CD4-positive, alpha-beta T cell treated with Interleukin-21 for 1 hour (primary cell): ENCODE data around the gene VASN.
"Not testable (repeated sequence)": the region's sequence is repeated elsewhere in the genome, so short reads cannot be mapped to it uniquely, and the experiment has no call there.

Experiments
- DNase-seq: peaks from one replicate; pipeline ENCODE4 v3.0.0-alpha.2; 2020

Gene VASN

DNA sequence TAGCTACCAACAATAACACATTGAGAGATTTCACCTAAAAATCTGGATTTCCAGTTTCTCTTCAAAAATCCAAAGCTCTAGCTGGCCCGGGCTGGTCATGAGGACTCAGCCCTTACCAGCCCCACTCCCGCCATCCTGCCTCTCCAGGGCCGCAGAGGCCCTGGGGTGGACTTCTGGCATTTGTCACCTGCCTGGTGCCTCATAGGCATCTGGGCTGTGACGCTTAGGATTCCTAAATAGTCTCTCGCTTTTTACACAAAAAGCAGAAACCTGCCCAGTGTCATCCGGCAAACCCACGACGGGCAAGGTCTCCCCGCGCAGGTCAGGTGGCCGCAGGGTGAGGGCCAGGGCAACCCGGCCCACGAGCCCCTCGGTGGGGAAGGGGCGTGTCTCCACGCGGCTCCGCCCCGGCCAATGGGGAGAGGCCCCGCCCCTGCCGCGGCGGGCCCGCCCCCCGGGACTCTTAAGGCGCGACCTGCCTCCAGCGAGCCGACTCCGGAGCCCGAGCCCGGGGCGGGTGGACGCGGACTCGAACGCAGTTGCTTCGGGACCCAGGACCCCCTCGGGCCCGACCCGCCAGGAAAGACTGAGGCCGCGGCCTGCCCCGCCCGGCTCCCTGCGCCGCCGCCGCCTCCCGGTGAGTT is at the start of gene VASN:
Gene VASN, plus strand, starts transcription at position 492 of the 644 bp plus-strand sequence. CDS start 9,030 bp downstream, outside the sequence.
- DNase-seq, result peak; percentile 74

DNA sequence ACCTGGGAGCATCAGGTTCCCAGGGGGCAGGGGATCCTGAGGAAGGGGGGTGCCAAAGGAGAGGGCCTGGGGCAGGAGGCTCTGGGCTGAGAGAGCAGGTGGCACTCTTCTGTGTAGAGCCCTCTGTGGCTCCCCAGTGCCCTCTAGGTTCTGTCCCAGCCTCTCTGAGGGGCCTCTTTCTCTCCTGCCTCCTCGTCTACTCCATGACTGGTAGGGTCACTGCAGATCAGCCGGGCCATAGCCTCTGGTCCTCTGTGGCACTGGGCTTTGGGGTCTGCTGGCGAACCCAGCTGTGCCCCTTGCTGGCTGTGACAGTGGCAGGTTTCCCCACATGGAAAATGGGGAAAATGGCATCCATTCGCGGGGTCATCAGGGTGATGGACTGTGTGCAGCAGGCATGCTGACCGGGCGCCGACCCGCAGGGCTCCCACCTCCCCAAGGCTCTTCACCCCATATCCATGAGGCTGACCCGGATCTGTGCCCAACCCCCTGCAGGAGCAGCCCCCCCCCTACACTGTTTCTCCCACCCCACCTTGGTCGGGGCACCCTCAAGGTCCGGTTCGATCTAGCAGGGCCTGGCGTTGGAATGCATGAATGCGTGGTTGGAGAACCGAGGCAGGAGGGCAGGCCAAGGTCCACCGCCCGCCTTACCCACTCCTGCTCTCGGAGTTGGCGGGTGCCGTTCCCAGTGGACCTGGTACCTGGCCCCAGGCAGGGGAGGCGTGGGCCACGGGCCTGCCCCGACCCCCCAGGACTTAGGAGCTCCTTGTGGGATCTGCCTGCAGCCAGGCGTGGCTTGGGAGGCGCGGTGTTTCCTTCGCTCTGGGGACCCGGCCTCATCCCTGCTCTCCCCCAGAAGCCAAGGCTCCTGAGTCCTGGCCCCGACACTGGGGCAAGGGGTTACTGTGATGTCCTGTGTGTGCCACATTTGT is 49.3 kb upstream of the VASN start:
- no peak for DNase-seq

DNA sequence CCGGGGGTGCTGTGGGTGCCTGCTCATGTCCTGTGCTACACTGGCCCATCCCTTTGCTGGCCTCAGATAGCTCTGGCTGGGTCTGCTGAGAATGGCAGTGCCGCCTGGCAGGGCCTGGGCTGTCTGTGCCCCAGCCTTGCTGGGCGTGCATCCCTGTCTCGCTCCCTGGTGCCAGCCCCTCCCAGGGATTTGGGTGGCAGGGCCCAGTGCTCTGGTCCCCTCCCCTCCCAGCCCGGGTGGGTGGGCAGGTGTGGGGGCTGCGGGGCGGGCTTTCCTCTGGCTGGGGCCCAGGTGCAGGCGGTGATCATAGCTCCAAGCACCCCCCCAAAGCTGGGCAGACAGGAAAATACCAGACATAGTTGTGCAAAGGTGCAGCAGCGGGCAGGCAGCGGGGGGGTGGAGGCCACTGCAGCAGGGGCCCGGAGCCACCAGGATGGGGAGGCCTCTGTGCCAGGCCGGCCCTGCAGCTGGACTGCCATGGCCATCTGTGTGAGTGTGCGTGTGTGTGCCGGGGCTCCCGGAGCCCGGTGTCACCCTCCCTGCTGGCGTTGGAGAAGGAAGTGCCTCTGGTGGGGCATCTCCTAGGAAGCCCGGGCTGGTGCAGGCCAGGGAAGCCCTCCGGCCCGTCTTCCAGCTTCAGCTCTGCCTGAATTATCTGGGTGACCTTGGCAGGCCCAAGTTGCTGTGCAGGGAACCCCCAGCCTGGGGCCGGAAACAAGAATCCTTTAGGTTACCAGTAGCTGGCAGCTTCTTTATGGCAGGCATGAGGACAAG is 48.4 kb upstream of the VASN start:
- no peak for DNase-seq

DNA sequence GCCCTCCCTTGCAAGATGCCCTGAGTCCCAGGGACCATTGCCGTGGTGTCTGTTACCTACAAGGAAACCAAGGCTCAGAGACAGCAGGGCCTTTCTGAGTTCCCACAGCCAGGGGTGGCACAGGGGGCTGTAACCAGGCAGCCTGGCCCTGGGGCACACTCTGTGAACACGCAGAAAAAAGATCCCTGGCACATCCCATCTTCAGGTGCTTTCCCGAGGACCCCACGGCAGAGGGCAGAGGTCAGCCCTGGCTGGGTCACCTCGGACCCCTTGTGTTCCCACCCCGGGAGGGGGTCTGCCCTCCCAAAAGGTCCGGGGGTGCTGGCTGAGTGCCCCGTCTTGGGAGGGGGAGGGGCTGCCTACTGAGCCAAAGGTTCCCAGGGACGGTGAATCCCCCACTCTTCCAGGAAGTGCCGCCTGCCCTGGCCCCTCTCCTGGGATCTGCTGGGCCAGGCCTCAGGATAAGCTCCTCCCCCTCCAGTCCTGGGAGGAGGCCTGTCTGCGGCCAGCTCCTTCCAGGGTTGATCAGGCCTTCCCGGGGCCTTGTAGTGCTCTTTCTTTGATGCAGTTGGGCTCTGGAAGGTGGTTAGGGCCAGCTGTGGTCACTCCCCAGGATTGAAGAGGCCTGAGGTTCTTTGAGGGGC is 47.7 kb upstream of the VASN start:
- no peak for DNase-seq

DNA sequence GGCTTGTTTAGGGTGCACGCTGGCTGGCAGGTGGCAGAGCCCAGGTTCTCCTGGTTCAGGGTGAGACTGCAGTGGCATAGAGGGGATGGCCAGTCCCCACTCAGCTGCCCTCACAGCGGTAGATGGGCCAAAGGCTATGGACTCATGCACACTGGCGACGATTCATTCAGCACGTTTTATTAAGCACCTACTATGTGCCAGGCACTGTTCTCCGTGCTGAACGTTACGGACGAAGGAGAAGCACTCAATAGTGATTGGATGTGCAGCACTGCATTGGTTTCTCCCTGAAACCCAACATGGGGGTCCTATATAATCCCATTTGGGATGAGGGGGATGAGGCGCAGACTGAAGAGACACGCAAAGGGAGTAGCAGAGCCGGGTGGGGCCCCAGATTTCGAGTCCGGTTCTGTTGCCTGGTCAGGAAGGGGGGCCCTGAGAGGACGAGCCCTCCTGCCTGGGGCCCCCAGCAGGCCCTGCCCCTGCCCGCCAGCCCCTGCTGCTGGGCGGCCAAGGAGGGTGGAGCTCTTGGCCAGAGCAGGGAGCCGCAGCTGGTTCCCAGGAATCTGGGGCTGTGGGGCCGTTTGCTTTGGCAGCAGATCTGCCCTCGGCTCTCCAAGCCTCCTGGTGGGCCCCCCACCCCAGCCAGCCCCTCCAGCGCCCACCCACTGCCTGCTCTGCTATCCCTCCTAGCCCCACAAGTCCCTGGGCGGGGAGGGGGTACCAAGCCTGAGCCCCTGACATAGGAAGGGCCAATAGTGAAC is 47.0 kb upstream of the VASN start:
- DNase-seq, result no peak

DNA sequence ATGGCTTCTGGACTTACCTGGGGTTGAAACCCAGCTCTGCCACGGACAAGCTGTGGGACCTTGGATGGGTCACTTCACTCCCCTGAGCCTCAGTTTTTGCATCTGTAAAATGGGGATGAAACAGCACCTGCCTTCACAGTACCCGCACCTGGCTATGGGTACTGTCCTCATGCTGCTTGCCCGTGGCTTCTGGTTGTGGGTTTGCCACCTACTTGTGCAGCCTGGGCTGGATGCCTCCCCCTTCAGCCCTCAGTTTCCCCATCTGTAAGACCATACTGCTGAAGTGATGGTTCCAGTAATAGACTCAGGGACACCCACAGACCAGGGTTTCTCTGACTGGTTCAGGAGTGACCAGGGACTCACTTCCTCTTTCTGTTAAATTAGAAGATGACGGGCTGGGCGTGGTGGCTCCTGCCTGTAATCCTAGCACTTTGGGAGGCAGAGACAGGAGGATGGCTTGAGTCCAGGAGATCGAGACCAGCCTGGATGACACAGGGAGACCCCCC is 46.3 kb upstream of the VASN start:
- no peak for DNase-seq

DNA sequence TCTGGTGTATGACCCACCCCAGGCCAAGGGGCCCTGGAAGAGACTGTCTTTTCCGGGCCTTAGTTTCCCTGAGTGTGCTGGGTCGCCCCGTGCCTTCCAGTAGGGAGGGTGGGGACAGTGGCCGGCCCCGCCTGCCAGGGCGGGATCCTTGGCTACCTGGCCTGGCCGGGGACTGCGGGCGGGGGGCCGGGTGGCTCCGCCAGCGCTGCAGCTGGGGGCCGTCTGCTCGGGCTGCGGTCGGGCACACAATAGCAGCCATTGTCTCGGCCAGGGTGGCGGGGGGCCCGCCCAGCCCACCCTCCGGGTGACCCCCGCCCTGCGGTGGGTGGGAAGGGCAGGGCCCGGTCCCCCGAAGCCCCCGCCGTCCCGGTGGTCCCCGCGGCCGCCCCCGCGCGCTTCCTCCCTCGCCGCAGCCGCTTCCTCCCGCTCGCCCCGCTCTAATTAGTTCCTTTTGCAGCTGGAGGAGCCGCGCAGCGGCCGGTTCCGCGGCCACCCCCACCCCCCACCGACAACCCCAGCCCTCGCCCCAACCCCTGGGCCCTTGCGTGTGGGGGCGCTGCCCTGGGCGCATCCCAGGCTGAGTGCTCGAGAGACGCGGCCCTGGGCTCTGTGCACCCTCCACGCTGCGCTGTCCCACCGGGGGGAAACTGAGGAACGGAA is 44.1 kb upstream of the VASN start:
- DNase-seq, result no peak

DNA sequence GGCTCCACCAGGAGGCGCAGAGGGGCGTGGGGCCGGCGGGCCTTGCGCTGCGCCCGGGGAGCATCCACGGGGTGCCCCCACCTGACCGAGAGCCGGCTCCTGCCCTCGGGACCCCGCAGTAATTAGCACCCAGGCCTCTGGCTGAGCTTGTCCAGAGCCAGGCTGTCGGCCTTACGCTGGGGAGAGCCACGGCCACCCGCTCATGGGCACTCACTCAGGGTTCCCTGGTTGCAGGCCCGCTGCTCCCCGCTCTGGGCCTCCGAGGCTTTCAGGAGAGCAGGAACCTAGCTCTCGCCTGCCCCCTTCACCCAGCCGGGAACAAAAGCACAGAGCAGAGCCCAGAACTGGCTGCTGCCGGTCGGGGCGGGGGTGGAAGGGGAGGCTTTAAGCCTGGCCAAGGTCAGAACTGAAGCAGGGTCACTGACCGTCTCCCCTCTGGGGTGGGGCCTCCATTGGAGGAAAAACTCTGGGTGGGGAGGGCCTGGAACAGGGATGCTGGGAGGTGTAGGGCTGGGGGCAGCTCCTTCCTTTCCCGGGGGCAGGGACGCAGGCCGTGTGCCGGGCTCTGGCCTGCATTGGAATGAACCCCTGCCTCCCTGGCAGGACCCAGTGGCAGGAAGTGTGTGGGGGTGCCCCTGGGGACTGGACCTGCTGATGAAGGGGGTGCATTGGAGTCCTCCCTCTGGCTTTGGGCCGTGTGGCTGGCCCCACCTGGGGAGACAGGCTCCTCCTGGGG is 43.4 kb upstream of the VASN start:
- DNase-seq, result peak; percentile 59

DNA sequence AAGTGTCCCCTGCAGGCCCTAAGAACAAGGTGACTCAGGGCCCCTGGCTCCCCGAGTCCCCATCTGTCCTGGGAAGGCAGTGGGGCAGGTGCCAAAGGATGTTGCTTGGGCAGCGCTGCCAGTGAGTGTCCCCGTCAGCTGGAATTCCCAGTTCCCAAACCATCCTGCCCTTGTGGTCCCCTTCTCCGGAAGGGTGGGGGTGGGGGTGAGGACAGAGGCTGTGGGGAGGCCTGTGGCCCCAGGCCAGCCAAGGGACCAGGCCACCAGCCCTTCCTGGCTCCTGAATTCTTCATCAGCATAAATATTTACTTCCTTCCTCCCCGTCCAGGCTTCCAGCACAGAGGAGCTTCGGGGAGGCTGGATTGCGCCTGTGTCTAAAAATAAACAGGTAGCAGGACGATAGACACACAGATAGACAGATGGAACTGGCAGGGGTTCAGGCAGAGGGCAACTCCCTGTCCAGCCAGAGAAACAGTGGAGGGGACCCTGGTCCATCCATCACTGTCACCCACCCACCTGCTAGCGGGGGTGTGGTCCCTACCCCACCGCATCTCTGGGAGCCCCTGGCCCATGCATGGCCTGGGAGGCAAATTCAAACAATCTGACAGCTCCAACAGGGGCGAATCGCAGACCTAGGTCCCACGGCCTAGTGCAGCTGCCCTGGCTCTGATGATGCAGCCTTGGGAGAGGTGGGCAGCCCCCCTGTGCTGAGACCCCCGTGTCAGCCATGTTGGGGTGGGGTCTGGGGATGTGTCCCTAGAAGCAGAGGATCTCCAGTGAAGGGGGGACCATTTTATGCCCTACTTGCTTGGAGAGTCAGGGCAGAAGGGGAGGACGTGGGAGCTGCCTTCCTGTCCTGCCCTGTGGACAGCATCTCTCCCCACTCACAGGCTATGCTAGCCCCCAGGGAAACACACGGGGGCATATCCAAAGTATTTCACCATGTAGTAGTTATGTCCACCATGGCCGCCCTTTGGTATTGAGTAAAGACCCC is 42.6 kb upstream of the VASN start:
- no peak for DNase-seq

DNA sequence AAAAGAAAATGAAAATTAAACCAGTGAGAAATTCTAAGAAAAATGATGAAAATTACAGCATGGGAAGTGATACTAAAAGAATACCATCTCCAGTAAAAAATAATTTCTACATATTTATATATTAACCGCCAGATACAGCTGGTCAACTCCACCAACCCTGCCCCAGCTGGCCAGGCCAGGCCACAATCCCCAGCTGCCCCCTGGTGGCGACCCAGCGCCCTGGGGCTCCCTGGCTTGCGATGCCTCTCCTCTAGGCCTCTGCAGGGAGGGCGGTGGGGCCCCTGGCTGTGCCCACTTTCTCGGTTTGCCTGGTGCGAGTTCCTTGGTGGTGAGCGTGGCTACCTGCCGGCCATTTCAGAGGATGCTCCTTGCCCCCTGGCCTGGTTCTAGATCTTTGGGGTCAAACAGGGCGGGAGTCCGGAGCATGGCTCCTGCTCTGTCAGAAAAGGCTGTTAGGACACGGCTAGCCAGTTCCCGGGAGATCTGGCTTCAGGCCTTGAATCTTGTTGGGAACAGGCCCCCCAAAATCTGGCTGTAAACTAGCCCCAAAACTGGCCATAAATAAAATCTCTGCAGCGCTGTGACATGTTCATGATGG is 41.3 kb upstream of the VASN start:
- peak; percentile 72 for DNase-seq

DNA sequence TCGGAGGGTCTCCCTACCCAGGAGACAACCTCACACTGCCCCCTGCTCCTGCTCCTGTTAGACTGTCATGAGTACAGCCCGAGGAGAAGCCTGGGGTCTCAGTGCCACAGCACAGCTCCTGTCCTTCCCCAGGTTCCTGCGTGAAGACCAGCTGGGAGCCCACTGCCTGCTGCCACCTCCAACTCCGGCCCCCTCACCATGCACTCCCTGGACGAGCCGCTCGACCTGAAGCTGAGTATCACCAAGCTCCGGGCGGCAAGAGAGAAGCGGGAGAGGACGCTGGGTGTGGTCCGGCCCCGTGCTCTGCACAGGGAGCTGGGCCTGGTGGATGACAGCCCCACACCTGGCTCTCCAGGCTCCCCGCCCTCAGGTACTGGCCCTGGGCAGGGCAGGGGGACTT is 39.6 kb upstream of the VASN start:
- DNase-seq, result no peak

DNA sequence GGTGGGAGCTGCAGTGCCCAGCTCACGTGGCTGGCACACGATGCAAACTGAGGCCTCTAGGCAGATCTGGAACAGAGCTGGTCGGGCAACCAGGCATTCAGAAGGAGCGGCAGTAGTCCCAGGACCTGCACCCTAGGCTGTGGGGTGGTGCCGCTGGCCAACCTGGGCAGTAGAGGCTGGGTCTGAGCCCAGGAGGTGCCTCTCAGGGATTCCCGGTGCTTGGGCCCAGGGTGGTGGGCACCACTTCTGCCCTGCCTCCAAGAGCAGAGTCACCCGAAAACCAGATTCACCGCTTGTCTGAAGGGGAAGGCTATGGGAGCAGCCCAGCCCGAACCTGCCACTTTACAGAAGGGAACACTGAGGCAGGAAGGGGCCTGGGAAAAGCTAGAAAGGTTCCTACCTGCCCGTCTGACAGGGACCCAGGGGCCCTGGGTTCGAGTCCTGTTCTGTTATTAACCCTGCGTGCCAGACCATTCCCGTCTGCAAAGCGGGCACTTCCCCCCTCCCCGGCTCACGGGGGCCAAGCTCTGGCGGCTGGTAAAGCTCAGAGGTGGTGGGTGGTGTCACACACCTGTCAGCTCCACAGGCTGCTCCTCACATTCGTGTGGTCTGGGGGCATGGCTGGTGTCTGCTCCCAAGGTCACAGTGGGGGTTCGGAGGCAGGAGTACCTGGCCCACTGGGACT is 38.9 kb upstream of the VASN start:
- no peak for DNase-seq

DNA sequence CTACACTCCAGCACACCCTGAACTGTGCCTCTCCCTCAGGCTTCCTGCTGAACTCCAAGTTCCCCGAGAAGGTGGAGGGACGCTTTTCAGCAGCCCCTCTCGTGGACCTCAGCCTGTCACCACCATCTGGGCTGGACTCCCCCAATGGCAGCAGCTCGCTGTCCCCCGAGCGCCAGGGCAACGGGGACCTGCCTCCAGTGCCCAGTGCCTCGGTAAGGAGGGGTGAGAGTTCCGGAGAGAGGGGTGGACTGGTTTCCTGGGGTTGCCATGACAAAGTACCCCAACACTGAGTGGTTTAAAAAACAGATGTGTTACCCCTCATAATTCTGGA is 38.4 kb upstream of the VASN start:
- no peak for DNase-seq

DNA sequence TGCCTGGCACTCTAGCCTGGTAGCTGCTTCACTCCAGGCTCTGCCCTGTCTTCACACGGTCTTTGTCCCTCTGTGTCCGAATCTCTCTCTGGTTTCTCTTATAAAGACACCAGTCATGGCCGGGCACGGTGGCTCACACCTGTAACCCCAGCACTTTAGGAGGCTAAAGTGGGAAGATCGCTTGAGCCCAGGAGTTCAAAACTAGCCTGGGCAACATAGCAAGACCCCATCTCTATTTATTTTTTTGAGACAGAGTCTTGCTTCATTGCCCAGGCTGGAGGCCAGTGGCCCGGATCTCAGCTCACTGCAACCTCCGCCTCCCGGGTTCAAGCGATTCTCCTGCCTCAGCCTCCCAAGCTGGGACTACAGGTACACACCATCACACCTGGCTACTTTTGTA is 37.9 kb upstream of the VASN start:
- not testable (repeated sequence) for DNase-seq

DNA sequence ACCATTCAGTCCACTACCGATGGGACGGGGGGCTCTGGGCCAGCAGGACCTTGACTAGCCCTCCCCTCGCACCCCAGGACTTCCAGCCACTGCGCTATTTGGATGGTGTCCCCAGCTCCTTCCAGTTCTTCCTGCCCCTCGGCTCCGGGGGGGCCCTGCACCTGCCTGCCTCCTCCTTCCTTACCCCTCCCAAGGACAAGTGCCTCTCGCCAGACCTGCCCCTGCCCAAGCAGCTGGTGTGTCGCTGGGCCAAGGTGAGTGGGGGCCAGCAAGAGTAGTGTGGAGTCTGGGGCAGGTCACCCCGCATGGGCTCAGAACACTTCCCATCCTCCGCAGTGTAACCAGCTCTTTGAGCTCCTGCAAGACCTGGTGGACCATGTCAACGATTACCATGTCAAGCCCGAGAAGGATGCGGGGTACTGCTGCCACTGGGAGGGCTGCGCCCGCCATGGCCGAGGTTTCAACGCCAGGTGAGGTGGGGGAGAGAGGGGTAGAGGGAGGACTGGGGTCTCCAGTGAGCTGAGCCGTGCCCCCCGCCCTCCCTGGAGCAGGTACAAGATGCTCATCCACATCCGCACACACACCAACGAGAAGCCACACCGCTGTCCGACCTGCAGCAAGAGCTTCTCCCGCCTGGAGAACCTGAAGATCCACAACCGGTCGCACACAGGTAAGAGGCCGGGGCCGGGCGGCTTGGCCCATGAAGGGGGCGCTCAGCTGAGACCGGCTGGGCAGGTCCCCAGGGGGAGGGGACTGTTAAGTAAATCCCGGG is 36.7 kb upstream of the VASN start:
- DNase-seq, result no peak

DNA sequence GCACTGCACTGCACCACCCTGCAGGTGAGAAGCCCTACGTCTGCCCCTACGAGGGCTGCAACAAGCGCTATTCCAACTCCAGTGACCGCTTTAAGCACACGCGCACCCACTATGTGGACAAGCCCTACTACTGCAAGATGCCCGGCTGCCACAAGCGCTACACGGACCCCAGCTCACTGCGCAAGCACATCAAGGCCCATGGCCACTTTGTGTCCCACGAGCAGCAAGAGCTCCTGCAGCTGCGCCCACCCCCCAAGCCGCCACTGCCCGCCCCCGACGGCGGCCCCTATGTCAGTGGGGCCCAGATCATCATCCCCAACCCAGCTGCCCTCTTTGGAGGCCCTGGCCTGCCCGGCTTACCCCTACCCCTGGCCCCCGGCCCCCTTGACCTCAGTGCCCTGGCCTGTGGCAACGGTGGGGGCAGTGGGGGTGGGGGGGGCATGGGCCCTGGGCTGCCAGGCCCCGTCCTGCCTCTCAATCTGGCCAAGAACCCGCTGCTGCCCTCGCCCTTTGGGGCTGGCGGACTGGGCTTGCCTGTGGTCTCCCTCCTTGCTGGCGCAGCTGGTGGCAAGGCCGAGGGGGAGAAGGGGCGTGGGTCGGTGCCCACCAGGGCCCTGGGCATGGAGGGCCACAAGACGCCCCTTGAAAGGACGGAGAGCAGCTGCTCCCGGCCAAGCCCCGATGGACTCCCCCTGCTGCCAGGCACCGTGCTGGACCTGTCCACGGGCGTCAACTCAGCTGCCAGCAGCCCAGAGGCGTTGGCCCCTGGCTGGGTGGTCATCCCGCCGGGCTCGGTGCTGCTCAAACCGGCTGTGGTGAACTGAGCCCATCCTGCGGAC is 34.7 kb upstream of the VASN start:
- no peak for DNase-seq
